ENCODE measurements around the gene ABR.

DNA sequence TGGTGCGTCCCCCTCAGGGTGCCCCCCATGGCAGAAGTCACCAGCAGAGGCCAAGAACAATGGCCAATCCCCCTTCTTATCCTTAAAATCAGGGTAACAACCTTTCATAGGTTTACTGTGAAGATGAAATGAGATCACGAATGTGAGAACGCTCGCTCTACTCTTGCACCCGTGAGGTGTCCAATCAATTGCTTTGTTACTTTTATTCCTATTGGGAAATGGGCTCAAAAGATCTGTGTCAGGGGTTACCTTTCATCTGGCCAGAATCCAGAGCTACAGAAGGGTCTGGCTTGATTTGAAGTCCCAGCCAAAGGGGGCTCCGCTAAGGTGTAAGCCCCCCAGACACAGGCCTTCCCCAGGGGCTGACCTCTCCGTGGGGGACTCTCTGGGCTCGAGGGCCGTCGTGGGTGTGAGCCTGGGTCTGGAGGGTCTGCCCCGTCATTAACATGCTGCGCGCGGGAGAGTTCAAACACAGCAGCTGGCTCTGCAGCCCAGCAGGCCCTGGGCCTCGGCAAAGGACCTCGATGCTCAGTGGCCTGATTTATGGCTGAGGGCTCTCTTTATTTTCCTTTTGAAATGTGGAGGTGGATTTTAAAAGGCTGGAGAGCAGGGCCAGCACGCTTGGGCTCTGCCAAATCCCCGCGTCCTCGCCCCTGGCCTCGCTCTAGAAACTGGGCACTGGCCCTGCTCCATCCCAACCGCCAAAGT, 10.4 kb downstream of the ABR start:
- TF ChIP-seq POLR2A (IDR thresholded peaks at IDR 0.05) (no peak), CTCF (IDR thresholded peaks at IDR 0.05) (no peak), EP300 (IDR thresholded peaks at IDR 0.05) (no peak)
